Purkinje cell (primary cell): ENCODE data around the gene FBXO39. TPM values are rescaled to one million over a fixed set of nuclear protein-coding genes. Genes with fewer than 3 reads are reported as not detected.

Experiments used
- polyA plus RNA-seq: library from polyadenylated mRNA; unstranded; fragments of >200 nt; fragmentation: Nextera tagmentation; gene quantifications from 2 replicates; pipeline ENCODE4 v1.2.1, GENCODE V29; 2014

The FBXO39 gene
- not detected in 2 replicates for polyA plus RNA-seq

DNA sequence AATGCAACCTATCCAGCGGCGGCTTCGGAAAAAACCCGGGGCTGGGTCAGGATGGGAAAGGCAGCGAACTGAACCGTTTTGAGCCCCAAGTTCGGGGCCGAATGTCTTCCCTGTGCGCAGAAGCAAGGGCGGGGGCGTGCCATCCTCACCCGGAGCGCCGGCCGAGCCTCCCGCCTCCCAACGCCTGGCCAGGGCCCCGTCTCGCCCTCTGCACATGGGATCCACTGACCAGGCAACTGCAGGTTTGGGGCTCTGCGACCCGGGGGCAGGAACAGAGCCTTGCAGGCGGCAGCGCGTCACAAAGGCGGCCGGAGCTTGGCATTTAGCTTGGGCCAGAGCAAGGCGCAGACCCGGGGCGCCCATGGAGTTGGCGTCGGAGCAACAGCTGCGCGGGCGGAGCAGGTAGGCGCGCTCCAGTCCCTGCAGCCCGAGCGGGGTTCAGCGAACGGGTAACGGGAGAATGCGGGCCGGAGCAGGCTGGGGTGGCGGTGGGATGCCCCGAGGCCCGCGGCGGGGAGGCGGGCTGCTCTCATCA is at the start of gene FBXO39:
Gene FBXO39 (plus strand): TSS at position 345 of the 535 bp plus-strand sequence. CDS start 3,654 bp downstream, outside the sequence.

DNA sequence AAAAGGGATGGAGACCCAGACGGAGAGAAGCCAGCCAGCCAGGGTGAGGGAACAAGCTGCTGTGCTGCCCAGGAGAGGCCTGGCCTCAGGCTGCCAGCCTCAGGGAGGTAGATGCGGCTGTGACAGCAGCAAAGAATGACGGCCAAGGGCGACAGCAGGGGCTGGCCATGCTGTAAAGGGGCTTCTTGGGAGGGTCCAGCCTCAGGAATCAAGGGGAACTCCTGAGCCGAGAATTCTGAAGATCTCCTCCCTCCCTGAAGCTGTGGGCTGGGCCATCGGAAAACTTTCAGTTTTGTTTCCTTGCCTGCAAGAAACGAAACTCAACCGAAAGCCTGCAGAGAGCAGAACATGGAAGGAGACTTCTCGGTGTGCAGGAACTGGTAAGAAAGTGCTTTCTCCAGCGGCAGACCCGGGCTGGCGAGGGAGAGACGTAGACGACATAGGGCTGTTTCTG is 20.3 kb upstream of the FBXO39 start, which contains the start of gene XAF1:
Gene XAF1 (plus strand): TSS at position 316 of the 454 bp plus-strand sequence. CDS start 33 bp downstream, at position 349.

DNA sequence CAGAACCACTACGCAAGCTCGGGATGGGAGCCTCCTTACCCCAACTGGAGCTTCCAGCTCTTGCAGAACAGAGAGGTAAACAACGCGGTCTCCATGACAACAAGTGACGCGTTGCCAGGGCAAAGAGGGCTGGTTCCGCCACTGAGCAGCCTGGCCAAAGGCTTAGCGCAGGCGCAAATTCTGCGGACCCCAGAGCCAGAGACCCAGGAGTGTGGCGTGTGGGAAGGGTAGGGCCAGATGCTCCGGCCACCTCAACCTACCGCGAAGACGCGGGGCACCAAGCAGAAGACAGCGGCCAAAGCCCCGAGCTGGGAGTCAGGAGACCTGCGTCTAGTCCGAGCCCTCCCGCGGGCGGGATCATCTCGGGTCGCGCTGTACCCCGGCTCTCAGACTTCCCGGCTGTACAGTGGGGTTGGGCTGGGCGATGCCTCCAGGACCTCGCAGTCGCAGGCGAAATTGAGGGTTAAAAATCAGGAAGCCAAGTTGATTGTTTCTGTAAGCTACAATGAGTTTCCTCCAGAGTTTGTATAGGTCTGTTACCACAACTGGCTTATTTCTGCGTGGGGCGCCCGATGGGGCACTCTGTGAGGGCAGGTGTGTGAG is 55.7 kb downstream of the FBXO39 start, which contains the start of gene TEKT1:
Gene TEKT1 (minus strand): TSS at position 69 of the 603 bp plus-strand sequence. CDS start 1,353 bp downstream, outside the sequence.

Other genes starting within 250 kb of the FBXO39 start
- 2.5 and 6.4 TPM in 2 replicates for gene PITPNM3, start 219.7 kb upstream of the FBXO39 start, polyA plus RNA-seq
- 6.8 and 11.4 TPM in 2 replicates for gene KIAA0753, start 135.5 kb upstream of the FBXO39 start, polyA plus RNA-seq
- 445 and 510 TPM in 2 replicates for gene TXNDC17, start 135.2 kb upstream of the FBXO39 start, polyA plus RNA-seq
- gene MED31, start 124.6 kb upstream of the FBXO39 start, polyA plus RNA-seq, result 103 and 153 TPM in 2 replicates
- gene C17orf100, start 124.5 kb upstream of the FBXO39 start, polyA plus RNA-seq, result 3.1 and 6.5 TPM in 2 replicates
- 1.5 and 3.5 TPM in 2 replicates for gene SLC13A5, start 62.8 kb upstream of the FBXO39 start, polyA plus RNA-seq
- not detected in 2 replicates for gene XAF1, start 20.2 kb upstream of the FBXO39 start, polyA plus RNA-seq
- gene TEKT1, start 55.5 kb downstream of the FBXO39 start, polyA plus RNA-seq, result not detected in 2 replicates
- 0.82 and 1.0 TPM in 2 replicates for gene ALOX12, start 219.8 kb downstream of the FBXO39 start, polyA plus RNA-seq
- gene RNASEK, start 236.4 kb downstream of the FBXO39 start, polyA plus RNA-seq, result 1,120 and 1,190 TPM in 2 replicates
- not detected in 2 replicates for gene BCL6B, start 246.8 kb downstream of the FBXO39 start, polyA plus RNA-seq